H1 (cell line): ENCODE results near the gene ING1. TPM values are rescaled to one million over a fixed set of nuclear protein-coding genes. Genes with fewer than 3 reads are reported as not detected.

Experiments
- CBX5 ChIP-seq: fragments of 300-800, 300-1000 bp; sonication (generic); IDR thresholded peaks from 2 replicates; pipeline ENCODE4 v1.7.1; 2016; ENCODE audit warnings: antibody characterized with exemption, low read length, low read depth
- CHD7 ChIP-seq: fragments of 300-600 bp; sonication (generic); IDR thresholded peaks from 2 replicates; pipeline ENCODE4 v1.7.1; 2012; ENCODE audit warnings: low read length, moderate library complexity, mild to moderate bottlenecking, inconsistent platforms; ENCODE audit not compliant: insufficient replicate concordance
- CTBP2 ChIP-seq: IDR thresholded peaks from 2 replicates; pipeline ENCODE4 v1.7.0; 2011; ENCODE audit warnings: borderline replicate concordance, mild to moderate bottlenecking, moderate library complexity, mixed read lengths, low read length; ENCODE audit not compliant: insufficient read depth, insufficient read length
- GTF2F1 ChIP-seq: IDR thresholded peaks from 2 replicates; pipeline ENCODE4 v1.6.1; 2012; ENCODE audit warnings: low read depth, low read length, improper control_type of control experiment, borderline replicate concordance
- MAFK ChIP-seq: IDR thresholded peaks from 2 replicates; pipeline ENCODE4 v1.6.1; 2012; ENCODE audit warnings: low read depth, mild to moderate bottlenecking, improper control_type of control experiment, low read length
- PHF8 ChIP-seq: fragments of 200-600 bp; sonication (generic); conservative IDR thresholded peaks from 2 replicates; pipeline ENCODE4 v1.7.1; 2012; ENCODE audit warnings: low read depth, mild to moderate bottlenecking, inconsistent platforms, low read length, moderate library complexity
- RAD21 ChIP-seq, 2 experiments: IDR thresholded peaks in 1 of 2; conservative IDR thresholded peaks in 1 of 2; 2 replicates each; pipeline ENCODE4 v1.6.1; 2011; ENCODE audit warnings: low read depth in 2 of 2, low read length in 2 of 2, improper control_type of control experiment in 1 of 2, inconsistent platforms in 1 of 2, mild to moderate bottlenecking in 1 of 2, moderate library complexity in 1 of 2
- polyA plus RNA-seq, 7 experiments: library from polyadenylated mRNA; depleted of rRNA in 3 of 7; stranded (reverse) in 5 of 7; unstranded in 2 of 7; fragments of >200 nt in 5 of 7; fragments of 200-250 nt in 2 of 7; gene quantifications; 1 replicate in 5 of 7; 2 replicates in 1 of 7; 4 replicates in 1 of 7; pipeline versions ENCODE4 v1.2.1 to v1.2.3, GENCODE V29; 2011 to 2013; ENCODE audit warnings: missing spikeins in 2 of 7, mixed read lengths in 2 of 7
- total RNA-seq: library from RNA; stranded (reverse); fragmentation: NEBNext Ultra II Directional; extraction: Animal tissue kit (Norgen Biotek cat#: 25700); gene quantifications from 2 replicates; pipeline ENCODE4 v1.2.1, GENCODE V29; 2021

The ING1 gene
- total and polyA plus RNA-seq, 2 of the 8 experiments (the other 6 are each of a cell fraction or from before 2014, with no cell fraction given) = 22.3 to 26.6 TPM

DNA sequence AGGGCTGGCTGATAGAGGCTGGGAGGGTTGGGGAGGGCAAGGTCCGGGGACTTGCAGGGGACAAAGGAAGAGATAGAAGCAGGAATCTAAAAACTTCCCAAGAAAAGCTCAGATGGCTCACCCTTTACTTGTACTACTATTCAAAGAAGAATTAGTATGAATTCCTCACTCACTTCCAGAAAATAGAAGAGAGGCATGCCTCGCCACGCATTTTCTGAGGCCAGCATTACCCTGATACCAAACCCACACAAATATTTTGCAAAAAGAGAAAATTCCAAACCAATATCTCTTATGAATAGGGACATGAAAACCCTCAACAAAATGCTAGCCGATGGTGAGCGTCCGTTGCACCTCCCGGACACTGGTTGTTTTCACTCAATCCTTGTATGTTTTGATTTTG is 54.0 kb downstream of the ING1 start (continued):
- no peak for TF ChIP-seq CHD7
- no peak for TF ChIP-seq MAFK
- no peak for TF ChIP-seq PHF8
- TF ChIP-seq RAD21 (IDR thresholded peaks at IDR 0.05 in 1 of 2, conservative IDR thresholded peaks at IDR 0.05 in 1 of 2; ENCODE audit: low read depth in 2 of 2, low read length in 2 of 2) = no peak
- no peak for TF ChIP-seq CBX5
- no peak for TF ChIP-seq GTF2F1
- no peak for TF ChIP-seq CTBP2
